SK-N-DZ (cell line): Measurements from ENCODE around the gene CFC1. TPM values are rescaled to one million over a fixed set of nuclear protein-coding genes. Genes with fewer than 3 reads are reported as not detected.
"Not testable (repeated sequence)": the region's sequence is repeated elsewhere in the genome, so short reads cannot be mapped to it uniquely, and the experiment has no call there.

Experiments
- DNase-seq: peaks from one replicate; pipeline ENCODE4 v3.0.0-alpha.2; 2015; ENCODE audit warnings: low spot score
- polyA plus RNA-seq, 2 experiments: library from polyadenylated mRNA; depleted of rRNA; stranded (reverse); fragments of >200 nt; gene quantifications; 2 replicates each; pipeline ENCODE4 v1.2.3, GENCODE V29; 2014

The CFC1 gene
- polyA plus RNA-seq (2014; cell fraction: cytosol; rRNA removed): not detected in 2 replicates
- not detected in 2 replicates for polyA plus RNA-seq (2014; cell fraction: nucleus; rRNA removed)

DNA sequence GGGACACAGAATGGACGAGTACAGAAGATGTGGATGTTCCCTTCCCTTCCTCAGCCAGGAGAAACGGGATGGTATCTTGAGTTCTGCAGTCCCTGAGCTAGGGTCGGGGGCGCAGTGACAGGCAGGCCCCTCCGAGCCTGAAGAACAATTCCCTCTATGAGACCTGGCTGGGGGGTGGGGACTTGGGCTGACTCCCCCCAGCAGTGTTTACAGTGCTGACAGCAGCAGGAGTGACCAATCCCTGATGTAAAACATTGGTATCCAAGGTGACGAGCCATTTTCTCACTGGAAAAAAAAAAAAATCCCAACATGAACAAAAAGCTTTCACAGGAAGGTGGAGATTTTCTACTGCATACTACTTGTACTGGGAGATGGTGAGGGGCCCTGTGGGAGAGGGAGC lies at the start of gene CFC1:
Gene CFC1, minus strand, starts transcription at position 183 of the 400 bp plus-strand sequence. CDS start 288 bp downstream, outside the sequence.
- DNase-seq: not testable (repeated sequence)

DNA sequence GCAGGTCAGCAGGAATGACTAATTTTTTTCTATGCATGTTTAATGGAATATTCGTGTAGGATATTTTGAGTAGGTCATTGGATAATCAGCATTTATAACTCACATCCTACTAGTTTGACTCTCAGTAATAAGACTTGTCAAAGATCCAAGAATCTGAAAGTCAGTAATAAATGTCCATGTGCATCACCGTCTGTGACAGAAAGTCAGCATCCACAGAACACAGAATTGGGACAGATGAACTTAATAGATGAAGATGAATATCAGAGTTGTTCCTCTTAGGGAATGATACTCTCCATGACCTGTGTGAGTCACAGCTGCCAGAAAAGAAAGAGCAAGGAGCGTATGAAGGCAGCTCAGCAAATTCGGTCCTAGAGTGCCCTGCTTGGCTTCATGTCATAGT lies 42.3 kb upstream of the CFC1 start:
- DNase-seq: peak; percentile 11

DNA sequence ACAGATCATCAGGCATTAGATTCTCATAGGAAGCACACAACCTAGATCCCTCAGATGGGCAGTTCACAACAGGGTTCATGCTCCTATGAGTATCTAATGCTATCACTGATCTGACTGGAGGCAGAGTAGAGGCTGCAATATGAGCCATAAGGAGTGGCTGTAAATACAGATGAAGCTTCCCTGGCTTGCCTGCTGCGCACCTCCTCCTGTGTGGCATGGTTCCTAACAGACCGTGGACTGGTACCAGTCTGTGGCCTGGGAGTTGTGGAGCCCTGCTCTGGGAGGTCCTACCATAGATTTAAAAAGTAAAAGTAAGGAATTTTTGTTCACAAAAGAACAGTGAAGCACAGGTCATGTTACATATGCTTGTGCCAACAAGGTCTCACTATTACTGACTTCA lies 39.6 kb upstream of the CFC1 start:
- DNase-seq: not testable (repeated sequence)

DNA sequence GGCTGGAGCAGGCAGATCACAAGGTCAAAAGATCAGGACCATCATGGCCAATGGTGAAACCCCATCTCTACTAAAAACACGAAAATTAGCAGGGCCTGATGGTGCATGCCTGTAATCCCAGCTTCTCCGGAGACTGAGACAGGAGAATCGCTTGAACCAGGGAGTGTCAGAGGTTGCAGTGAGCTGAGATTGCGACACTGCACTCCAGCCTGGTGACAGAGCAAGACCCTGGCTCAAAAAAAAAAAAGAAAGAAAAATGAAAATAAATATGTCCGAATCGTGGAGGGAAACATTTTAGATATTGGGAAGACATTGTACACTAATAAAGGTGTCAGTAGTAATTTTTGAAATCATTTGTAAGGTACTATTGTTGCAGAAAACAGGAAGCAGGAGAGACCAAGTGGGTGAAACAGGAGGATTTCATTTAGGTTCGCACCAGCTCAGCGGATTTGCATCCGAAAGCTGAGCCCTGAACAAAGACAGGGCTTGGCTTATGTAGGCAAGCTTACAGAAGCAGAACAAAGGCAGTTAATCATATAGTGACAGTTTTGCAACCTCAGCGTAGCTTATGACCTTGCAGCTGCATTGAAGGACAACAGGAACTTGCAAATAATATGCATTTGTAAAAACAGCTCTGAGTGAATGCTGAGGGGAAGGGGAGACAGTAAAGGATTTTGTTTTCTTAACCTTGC lies 29.6 kb upstream of the CFC1 start:
- not testable (repeated sequence) for DNase-seq

DNA sequence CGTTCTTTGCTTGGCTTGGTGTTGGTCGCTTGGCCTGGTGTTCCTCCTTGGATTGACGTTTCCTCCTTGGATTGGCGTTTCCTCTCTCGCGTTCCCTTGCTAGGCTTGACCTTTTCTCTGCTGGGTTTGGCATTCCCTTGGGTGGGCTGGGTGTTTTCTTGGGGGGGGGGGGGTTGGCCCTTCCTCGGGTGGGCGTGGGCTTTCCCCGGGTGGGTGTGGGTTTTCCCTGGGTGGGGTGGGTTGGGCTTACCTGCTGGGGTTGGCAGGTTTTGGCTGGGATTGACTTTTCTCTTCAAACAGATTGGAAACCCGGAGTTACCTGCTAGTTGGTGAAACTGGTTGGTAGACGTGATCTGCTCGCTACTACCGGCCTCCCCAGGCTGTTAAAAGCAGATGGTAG lies 11.8 kb upstream of the CFC1 start, which contains the start of gene POTEJ:
Gene POTEJ, plus strand, starts transcription at position 301 of the 400 bp plus-strand sequence. Its CDS starts 93 bp downstream, at position 394.
- DNase-seq: not testable (repeated sequence)

DNA sequence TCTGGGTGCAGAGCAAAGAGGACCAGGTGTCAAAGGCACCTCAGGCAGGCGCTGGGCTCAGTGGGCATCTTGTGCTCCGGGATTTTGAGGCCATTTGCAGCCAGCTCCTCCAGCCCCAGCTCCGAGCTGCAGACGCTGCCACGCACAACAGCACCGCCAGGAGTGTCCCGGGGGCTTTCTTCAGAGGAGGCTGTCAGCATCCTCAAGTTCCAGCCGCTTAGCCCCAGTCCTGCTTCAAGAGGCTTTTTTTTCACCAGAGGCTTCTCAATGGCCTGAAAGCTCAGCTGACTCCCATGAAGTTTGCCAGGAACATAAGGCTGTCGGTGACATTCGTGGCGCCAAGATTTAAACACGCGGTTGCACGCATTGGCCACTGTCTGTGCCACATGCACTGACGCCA lies 11.1 kb upstream of the CFC1 start:
- not testable (repeated sequence) for DNase-seq

DNA sequence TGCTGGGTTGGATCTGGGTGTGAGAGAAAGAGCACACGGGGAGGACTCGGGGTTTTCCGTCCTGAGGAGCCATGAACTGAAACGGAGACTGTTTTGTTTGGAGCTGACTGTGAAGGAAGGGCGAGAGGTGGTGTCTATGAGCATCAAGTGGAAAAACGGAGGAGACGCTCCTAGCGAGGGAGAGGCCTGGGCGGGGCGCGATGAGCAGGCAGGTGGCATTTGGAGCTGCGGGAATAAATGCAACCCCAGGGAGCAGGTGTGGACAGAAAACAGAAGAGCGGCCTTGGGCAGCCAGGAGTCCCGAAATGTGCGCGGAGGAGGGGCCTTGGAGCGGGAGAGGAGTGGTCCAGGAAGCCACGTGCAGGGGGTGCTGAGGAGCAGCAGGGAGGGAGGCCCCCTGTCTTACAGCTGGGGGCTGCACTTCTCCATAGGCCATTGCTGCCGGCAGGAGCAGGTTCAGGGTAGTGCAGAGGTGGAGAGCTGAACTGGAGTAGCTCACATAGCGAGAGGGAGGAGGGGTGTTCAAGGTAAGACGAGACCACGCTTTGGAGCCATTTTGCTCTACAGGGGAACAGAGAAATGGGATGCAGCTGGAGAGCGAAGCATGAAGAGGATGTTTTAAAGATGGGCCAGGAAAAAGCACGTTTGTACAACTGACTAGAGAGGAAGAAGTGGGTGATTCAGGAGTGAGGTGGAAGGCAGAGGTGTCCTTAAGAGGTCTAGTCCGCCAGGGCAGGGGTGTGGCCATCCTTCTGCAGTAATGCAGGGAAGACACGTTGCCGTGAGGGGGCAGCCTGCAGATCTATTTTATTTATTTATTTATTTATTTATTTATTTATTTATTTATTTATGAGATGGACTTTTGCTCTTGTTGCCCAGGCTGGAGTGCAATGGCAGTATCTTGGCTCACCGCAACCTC lies 9.9 kb upstream of the CFC1 start:
- not testable (repeated sequence) for DNase-seq

DNA sequence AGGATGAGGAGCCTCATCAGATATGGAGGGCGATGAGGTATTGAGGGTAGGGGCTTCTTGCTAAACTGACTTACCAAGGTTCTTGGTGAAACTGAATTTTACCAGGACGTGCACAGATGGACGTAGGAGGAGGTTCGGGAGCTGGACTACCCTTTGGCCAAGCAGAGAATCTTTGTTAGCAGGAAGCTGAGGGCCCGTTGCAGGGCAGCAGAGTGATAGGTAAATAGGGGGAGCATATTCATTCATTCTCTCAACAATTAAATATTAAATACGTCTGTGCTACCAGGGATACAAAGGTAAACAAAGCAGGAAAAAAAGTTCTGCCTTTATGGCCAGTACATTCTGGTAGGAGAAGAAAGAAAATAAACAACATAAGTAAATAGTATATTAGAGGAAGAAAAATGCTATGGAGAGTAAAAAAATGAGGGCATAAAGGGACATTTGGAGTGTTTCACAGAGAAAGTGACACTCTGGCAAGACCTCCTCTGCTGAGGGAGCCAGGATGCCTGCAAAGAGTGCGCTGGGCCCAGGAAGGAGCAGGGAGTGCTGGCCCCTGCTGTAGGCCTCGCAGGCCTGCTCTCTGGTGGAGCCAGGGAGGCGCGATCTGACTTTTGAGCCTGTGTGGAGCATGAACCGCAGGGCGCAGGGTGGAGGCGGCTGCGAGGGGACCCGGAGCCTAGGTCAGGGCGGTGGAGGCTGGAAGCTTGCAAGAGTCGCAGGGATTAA lies 9.1 kb upstream of the CFC1 start:
- not testable (repeated sequence) for DNase-seq

DNA sequence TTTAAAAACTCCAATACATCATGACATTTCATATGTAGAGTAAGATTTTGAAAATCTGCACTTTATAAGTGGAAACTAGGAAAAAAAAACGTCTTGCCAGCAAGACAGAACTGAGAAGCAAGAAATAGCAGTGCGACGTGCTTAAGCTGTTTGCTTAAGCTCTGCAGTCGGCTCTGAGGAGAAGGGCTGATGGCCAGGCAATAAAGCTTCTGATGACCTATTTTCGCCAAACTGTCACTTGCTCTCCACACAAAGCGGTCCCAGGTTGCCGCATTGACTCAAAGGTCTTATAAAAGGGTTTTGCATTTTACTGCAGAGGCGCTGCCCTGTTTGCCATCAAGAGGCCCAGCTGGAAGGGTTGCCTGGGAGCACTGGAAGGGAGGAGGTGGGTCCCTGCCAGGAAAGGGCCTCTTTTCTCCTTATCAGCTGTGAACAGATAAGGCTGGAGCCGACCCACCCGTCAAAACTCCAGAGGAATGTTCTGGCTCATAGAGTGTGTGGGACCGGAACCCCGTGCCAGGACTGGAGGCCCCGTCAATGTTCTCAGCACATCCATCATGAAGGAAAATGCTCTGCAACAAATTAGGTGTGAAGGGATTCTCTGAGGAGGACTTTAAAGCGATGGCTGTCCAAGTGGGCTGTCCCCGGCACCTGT lies 2.4 kb upstream of the CFC1 start:
- DNase-seq: not testable (repeated sequence)

DNA sequence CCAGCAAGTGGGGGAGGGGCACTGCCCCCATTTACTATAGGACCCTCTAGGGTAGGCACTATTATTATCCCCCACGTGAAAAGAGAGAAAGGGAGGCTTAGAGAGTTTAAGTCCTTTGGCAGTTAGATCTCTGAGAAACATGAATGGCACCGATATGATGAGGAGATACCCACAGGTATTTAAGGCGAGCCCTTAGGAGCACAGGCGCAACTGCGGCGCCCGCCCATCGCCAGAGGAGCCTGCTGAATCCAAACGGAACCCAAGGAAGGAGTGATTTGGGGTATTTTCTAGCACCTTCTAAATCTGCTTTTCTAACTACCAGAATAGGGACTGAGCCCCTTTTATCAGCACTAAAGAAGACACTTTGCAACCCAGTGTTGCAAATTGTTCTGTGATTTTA lies 551 bp upstream of the CFC1 start:
- not testable (repeated sequence) for DNase-seq

DNA sequence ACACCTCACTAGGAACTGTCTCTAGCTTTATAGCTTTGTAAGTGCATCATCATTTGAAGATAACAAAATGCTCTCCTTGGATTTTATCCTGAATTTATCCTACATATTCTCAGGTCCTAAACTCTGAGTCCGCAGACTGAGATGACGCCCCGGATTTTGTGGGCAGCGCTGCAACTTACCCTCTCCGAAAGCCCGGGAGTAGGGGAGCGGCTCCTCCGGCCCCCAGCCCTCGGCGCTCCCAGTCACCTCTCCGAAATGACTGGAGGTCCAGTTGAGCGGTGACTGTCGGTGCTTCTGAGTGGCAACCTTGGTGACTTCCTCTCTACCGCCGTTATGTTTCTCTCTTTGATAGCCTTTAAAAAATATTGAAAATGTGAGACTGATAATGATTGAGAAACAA lies 912 bp downstream of the CFC1 start:
- not testable (repeated sequence) for DNase-seq

DNA sequence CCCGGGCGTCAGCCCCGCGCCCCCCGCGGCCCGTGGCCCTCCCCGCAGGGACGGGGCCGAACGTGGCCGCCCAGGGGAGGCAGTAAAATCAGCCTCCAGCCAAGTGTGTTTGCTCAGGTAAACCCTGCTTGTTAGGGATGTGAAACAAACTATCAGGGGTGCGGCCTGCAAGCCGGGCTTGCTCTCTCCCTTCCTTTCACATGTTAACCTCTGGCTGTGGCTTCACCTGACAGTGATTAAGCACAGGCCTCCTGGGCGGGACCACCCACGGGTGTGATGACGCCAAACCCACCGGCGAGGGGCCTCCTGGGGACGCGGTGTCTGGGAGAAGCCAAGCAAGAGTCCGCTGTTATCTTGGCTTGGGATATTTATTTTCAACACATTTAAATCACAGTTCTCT lies 1.4 kb downstream of the CFC1 start:
- DNase-seq: not testable (repeated sequence)

DNA sequence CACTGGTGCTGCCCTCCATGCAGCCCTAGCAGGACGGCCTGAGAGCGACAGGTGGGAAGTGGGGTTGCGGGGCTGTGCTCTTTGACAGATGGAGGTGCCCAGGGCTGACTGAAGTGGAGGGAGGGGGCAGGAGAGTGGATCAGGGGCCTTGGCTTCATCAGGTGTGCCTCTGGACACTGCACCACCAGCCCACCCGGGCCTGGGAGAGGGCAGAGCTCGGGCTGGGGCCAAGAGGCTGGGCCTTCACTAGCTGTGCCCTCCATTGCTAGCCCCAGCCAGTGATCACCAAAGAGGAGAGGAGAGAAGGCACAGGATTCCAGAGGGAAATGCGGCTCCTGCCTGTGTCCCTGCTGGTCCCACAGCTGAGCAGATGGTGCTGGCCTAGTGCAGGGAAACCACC lies 2.6 kb downstream of the CFC1 start:
- not testable (repeated sequence) for DNase-seq

DNA sequence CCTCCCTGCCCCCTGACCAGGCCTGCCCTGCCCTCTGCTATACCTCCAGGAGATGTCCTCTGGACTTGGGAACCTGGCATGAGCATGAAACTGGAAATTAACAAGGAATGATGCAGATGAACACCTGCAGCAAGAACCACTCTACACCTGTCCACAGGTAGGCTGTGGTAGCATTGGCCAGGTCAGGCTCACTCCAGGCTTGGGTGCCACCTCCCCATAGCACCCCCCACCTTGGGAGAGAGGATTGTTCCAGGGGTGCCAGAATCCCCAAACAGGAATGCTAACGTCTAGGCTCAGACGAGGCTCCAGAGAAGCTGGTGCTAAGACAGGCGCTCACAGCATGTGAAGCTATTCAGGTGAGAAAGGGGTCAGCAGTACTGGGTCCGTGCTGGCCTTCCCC lies 5.4 kb downstream of the CFC1 start:
- not testable (repeated sequence) for DNase-seq

DNA sequence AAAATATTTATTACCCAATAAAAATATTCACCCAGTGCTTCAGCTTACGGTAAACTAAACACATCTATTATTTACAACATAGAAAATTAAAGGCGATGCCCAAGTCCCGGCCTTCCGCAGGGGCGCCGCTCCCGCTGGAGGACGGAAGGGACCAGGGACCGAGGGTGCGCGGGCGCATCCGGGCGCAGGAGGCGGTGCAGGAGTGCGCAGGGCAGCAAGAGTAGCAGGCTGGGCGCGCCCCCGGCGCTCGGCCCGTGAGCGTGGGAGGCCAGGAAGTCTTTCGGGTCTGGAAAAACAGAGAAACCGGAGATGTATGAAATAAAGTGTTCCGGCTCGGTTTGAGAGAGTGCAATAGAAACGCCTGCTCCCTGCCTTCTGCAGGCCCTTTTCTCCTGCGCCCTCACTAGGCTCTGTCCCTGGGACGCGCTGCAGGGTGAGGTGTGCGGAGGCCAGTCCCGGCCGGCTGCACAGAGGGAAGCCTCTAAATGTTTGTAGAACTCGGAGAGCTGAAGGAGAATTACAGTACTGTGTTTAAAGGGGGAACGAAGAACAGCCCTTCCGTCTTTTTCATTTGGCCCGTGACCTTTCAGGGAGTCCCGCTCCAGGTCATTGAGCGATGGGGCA lies 6.5 kb downstream of the CFC1 start:
- DNase-seq: not testable (repeated sequence)

DNA sequence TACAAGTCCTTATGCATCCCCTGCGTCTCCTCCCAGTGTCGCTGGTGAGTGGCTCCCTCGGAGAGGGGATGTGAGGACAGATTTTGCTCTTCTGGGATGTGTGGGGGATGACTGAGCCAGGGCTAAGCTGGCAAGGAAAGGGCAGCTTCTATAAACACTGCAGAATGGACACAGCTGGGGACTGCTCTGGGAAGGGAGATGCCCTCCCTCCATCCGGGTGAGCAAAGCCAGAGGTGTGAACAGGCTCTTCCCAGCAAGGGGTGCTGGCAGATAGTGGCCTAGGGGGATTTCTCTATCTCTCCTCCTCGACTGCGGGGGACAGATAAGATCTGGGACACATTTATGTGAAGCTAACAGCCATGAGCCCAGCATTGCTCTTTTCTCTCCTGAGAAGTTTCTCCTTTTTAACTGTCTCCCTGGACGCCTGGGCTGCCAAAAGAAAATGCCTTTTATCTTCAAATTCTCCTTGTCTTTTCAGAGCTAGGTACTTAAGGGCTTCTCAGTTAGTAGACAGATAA lies 8.5 kb downstream of the CFC1 start:
- DNase-seq: not testable (repeated sequence)

DNA sequence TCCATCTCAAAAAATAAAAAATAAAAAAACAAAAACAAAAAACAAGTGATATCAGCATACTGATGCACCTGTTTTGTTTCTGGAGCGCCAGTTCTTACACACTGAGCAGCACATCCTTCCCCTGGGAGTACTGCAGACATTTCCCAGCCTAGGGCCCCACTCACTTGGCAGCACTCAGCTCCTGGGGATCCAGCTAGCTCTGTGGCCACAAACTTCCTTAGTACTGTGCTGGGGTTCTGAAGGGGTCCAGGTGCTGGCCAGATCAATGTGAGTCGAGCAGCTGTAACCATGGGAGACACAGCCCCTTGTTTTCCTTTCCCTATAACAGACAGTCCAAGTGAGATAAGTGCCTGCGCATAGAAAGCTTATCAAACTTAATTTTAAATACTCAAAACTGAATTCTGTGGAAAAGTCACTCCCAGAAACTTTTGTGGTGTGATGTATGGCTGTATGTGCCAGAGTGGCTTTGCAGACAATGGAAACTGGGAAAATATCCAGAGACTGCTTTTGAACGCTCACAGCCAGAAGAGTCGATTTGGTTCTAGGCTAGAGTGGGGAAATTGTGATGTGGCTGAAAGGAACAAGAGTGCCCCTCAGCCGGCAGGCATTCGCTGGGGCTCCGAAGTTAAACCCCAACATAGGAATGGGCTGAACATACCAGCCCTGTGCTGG lies 9.1 kb downstream of the CFC1 start:
- not testable (repeated sequence) for DNase-seq

DNA sequence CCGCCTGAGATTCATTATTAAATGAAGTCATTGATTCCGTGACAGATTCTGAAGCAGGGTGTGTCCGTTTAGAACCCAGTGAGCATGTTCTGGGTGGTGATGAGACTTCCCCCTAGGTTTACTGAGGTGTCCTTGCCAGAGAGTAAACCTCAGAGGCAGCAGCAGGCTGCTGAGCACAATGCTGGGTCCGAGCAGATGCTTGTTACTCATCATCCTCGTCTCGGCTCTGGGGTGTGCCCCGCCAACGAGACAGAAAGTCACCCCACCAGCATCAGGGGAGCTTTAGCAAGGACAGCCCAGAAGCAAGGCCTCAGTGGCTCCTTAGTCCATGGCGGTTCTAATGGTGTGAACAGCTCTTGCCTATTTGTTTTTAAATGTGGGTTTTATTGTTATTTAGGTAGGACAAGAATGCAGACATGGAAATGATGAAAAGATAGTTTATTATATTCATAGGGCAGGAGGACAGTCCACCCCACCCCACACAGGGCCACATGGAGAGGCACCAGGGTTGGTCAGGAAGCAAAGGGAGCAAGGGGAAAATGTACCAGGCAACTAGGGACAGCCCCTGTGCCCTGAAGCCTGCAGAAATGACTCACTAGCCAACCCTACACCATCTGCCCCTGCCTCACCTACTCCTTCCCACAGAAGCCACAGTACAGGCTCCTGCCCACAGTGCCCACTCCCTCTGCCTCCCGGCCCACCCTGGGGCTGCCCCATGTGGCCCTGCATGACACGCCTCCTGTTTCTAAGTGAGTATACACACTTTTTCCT lies 10.5 kb downstream of the CFC1 start:
- DNase-seq: not testable (repeated sequence)

DNA sequence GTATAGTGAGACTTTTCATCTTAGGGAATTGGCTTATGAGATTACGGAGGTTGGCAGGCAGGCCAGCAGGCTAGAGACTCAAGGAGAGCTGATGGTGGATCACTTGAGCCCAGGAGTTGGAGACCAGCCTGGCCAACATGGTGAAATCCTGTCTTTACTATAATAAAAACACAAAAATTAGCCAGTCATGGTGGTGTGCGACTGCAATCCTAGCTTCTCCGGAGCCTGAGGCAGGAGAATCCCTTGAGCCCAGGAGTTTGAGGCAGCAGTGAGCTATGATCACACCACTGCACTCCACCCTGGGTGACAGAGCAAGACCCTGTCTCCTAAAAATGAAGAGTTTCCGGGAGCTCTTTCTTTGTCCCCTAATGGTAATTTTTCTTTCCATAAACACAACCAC lies 14.6 kb downstream of the CFC1 start:
- not testable (repeated sequence) for DNase-seq
